Stimulated activated CD4-positive, alpha-beta T cell treated with anti-CD3 and anti-CD28 coated beads, Interleukin-4, amount 100 ng/mL, for 24 hours (primary cell): ENCODE results near the gene IDE.

Experiments used
- DNase-seq: peaks from one replicate; pipeline ENCODE4 v3.0.0-alpha.2; 2020

The IDE gene

GRCh38 chr10:92562424-92562823, 11.5 kb downstream of the IDE start:
- DNase-seq, result no peak

DNA sequence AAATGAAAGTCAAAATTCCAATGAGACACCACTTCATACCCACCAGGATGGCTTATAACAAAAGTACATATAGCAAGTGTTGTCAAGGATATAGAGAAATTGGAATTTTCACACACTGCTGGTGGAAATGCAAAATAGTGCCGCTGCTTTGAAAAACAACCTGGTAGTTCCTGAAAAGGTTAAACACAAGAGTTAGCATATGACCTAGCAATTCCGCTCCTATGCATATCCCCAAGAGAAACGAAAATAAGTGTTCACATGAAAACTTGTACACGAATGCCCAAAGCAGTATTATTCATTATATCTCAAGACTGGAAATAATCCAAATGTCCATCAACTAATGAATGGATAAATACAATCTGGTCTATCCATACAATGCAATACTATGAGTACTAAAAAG, 14.8 kb downstream of the IDE start:
- DNase-seq, result no peak

DNA sequence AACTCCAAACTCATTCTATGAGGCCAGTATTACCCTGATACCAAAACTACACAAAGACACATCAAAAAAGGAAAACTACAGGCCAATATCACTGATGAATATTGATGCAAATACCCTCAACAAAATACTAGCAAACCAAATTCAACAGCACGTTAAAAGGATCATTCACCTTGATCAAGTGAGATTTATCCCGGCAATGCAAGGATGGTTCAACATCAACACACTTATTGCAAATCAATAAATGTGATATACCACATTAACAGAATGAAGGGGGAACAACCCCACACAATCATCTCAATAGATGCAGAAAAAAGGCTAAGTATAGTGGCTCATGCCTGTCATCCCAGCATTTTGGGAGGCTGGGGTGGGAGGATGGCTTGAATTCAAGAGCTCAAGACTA, 19.9 kb downstream of the IDE start:
- DNase-seq, result no peak

DNA sequence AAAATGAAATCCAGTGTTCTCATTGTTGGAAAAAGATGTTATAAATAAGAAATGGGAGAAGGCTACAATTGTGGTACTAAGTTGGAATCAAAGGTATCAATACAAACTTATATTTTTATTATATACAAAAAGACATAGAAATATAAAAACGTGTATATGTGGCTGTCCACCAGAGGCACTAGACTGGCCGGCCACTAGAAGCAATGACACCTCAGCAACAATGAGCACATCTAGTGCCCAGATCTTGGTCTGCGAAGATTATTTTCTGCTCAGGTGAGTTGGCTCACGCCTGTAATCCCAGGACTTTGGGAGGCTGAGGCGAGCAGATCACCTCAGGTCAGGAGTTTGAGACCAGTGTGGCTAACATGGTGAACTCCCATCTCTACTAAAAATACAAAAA, 21.6 kb downstream of the IDE start:
- no peak for DNase-seq

- DNase-seq, result no peak
These were observed 23.0 kb downstream of the IDE start for GRCh38 chr10:92550924-92551323.

- DNase-seq, result no peak
These were observed 26.2 kb downstream of the IDE start for GRCh38 chr10:92547676-92548075.

GRCh38 chr10:92545556-92545955, 28.3 kb downstream of the IDE start:
- DNase-seq, result no peak

- DNase-seq, result no peak
These were observed 29.6 kb downstream of the IDE start for GRCh38 chr10:92544296-92544695.

GRCh38 chr10:92542458-92542857, 31.4 kb downstream of the IDE start:
- no peak for DNase-seq

DNA sequence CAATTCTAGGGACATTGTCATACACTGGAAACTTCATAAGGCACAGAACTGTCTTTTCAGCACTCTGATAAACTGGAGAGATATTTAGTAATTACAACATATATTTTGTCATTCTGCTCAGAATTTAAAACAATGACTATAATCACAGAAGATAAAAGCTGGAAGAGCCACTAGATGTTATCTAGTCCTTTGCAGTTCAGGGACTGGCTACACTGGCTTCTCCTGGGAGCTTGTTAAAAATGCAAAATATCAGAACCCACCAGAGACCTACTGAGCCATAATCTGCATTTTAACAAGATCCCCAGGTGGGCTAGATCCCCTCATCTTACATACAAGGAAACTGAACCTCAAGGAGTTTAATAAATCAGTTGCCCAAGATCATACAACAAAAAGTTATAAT, 32.3 kb downstream of the IDE start:
- DNase-seq, result no peak

GRCh38 chr10:92538231-92538958, 35.5 kb downstream of the IDE start:
- no peak for DNase-seq

DNA sequence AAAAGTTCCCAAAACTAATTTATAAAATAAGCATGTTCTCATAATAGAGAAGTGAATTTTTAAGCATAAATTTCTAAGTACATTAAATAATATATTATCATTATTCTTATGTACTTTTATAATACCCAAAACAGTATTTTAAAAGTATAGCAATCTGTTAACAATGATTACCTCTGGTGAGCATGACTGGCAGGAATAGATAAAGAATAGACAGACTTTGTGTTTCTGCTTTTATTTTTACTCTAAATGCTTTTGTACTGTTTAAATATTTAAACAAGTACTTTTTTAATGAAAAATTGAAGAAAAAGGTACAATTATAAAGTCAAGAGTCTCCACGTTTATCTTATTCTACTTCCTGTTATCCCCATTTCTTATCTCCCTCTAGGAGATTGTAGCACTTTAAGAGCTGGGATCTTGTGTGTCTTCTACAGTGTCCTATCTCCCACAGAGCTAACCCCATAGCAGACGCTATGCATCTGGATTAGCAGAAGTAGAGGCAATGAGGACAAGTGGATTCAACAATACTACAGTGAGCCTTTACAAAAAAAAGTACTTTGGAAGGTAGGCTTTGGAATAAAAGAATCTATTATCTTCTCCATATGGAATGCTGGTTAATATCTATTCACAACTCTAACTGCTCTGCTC, 42.9 kb downstream of the IDE start:
- no peak for DNase-seq

DNA sequence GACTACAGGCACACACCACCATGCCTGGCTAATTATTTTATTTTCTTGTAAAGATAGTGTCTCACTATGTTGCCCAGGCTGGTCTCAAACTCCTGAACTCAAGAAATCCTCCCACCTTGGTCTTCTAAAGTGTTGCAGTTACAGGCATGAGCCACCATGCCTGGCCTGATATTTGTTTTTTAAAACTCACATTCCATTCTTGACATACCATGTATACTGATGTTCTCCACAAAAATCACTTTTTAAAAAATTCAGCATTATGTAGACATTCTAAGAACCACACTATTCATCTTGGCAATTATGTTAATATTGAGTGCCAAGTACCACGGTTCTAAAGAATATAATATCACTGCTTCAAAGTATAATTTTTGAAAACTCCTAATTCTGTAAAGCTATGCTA, 43.5 kb downstream of the IDE start:
- DNase-seq, result no peak

- DNase-seq, result no peak
These were observed 46.2 kb downstream of the IDE start for GRCh38 chr10:92527716-92528115.

DNA sequence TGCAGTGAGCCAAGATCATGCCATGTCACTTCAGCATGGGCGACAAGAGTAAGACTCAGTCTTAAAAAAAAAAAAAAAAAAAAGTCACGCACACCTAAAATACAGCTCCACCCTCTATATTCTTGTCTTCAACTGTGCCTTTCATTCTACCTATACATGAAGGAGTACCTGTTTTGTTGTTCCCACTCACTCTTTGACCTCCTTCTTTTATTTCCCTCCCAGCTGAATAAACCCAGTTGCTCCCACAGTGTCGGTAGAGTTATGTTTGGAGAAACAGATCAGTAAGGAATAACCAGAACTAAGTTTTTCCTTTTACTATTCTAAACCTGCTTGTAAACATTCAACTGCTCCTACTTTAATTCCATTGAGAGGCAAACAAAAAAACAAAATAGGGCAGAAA, 50.3 kb downstream of the IDE start:
- no peak for DNase-seq

DNA sequence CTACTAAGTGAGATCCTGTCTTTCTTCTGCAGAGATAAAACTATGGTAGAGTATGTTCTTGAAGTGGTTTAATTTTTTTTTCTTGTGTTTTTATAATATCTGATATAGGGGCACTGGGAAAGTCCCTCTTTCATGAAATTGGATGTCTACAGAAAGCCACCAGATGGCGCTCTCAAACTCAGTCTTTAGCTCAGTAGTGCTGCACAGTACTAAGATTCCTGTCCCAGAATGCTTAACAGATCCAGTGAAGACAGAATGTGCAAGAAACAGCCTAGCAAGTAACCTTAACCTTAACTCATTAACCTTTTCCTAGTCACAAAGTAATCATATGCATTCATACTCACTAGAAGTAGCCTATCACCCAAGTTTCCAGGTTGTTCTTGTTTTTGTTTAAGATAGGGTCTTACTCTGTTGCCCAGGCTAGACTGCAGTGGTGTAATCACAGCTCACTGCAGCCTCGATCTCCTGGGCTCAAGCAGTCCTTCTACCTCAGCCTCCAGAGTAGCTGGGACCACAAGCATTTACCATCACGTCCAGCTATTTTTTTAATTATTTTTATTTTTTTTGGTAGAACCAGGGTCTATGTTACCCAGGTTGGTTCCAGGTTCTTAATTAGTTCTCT, 56.7 kb downstream of the IDE start:
- peak; percentile 78 for DNase-seq

- no peak for DNase-seq
These were observed 65.0 kb downstream of the IDE start for GRCh38 chr10:92508866-92509265.

GRCh38 chr10:92506336-92506735, 67.6 kb downstream of the IDE start:
- no peak for DNase-seq

DNA sequence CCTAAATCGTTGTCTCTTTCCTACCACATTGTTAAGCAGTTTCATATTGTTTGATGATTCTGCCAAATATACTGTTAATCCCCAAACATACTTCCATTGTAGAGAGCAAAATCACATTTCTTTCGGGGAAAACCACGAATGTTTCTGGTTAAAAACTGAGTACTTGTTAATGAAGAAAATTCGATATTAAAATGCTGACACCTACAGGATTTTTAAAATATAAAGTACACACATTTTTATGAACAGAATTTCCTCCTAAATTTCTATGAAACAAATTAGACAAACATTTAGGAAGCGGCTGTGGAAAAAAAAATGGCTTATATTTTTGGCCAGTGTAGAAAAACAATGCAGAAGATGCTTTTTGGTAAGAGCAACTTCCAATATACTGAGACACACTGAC, 68.8 kb downstream of the IDE start:
- DNase-seq, result no peak

- DNase-seq, result no peak
These were observed 71.5 kb downstream of the IDE start for GRCh38 chr10:92502296-92502808.

DNA sequence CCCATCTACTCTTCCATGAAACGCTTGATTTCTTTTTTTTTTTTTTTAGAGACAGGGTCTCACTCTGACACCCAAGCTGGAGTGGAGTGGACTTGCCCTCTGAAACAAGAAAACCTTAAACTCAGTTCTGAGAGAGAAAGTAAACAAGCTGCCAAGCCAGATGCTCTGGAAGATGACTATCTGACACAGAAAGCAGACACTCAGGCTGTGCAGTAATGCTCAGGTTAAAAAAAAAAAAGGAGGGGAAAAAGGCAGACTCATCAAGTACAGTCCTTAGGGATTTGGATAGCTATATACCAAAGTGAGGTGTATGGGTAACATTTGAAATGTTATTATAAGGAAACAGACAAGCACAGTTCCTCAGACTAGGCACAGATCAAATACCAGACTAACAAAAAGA, 80.5 kb downstream of the IDE start:
- DNase-seq, result no peak

DNA sequence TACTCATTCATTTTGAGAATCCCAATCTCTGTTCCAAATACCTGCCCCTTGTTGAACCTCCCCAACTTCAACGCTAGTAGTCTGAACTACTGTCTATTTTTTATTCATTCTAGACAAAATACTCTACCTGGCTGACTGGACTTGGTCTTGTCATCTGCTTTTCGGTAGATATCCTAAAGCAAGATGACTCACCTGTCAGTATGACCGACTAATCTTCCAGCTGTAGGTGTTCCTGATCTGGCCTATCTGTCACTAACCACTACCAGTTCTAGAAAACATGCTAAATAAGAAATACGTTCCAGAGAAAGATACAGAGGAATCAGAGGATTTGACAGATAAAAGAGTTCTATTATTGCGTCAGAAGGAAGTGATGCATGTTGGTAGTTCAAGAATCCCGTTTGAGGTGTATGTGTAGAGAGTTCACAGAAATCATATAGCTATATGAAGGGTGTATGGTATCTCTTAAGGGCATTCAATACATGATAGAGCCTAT, 81.1 kb downstream of the IDE start:
- DNase-seq, result no peak

GRCh38 chr10:92490387-92490786, 83.5 kb downstream of the IDE start:
- no peak for DNase-seq

DNA sequence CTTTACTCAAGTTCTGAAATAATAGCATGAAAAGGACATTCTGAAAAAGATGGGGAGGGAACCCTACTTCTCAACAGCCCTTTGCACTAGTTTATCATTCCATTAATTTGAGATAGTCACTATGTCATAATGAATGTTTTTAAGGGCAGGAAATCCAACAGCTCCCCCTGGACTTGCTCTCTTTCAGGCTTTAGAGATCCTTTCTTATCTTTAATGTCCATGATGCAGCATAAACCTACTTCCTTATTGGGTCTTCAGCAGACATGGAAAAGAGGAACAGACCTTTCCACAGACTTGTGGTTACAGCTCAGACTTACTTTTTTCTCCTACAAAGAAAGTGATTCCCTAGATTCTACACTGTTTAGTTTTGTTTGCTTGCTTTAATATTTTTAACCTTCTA, 87.3 kb downstream of the IDE start:
- DNase-seq, result no peak
